Measurements from ENCODE around the gene NUBPL. TPM values are rescaled to one million over a fixed set of nuclear protein-coding genes. Genes with fewer than 3 reads are reported as not detected.
A peak's percentile ranks its signal among the peaks of the same experiment; 100 is the strongest.

NUBPL gene
- total RNA-seq, 4 donors from 2014 or later: 10.3 to 38.2 (median 13.4) TPM

DNA sequence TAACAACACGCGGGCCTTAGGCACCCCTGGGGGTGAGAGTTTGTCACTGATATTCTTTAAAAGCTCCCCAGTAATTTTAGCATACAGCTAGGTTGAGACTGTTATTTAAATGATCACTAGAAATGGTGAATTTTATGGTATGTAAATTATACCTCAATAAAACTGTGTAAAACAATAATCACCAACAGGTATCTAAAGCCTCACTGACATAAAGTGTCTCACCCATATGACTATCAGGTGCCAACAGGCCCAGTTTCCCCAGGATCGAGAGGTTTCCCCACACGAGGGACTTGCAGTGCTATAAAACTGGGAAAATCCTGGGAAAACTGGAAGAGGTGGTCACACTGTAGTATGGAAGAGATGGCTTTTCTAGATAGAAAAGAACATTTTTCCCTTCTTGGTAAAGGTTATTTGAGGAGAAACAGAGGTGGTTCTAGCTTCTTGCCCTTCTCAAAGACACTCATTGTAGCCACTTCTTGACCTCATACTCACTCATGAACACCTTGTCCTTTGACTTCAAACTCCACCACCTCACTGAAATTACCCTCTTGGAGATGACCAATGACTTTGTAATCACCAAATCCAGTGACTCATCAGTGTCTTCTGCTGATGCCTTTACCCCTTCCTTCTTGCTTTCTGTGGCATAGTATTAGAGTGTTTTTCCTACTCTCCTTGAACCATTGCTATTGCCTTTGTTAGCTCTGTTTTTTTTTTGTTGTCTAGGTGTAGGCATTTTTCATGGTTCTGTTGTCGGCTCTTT, 24.8 kb upstream of the NUBPL start:
- Histone ChIP-seq H3K27me3 (no peaks in the 10 kb centered on the region), H3K9me3 (no peaks in the 10 kb centered on the region), H3K4me3 (no peak overlapping the region), H3K27ac (no peak overlapping the region), H3K36me3 (no peaks in the 10 kb centered on the region), H3K4me1 (no peaks in the 10 kb centered on the region)
- WGBS, 2 donors: 76 to 84% methylated on average over 5 of the region's 5 CpGs
- DNase-seq (ENCODE audit: low spot score in 2 of 2): no peak
- TF ChIP-seq POLR2A (IDR thresholded peaks at IDR 0.05) (no peak), EP300 (IDR thresholded peaks at IDR 0.05) (no peak)
- TF ChIP-seq, protein P1, sequence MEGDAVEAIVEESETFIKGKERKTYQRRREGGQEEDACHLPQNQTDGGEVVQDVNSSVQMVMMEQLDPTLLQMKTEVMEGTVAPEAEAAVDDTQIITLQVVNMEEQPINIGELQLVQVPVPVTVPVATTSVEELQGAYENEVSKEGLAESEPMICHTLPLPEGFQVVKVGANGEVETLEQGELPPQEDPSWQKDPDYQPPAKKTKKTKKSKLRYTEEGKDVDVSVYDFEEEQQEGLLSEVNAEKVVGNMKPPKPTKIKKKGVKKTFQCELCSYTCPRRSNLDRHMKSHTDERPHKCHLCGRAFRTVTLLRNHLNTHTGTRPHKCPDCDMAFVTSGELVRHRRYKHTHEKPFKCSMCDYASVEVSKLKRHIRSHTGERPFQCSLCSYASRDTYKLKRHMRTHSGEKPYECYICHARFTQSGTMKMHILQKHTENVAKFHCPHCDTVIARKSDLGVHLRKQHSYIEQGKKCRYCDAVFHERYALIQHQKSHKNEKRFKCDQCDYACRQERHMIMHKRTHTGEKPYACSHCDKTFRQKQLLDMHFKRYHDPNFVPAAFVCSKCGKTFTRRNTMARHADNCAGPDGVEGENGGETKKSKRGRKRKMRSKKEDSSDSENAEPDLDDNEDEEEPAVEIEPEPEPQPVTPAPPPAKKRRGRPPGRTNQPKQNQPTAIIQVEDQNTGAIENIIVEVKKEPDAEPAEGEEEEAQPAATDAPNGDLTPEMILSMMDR (IDR thresholded peaks at IDR 0.05): no peak

DNA sequence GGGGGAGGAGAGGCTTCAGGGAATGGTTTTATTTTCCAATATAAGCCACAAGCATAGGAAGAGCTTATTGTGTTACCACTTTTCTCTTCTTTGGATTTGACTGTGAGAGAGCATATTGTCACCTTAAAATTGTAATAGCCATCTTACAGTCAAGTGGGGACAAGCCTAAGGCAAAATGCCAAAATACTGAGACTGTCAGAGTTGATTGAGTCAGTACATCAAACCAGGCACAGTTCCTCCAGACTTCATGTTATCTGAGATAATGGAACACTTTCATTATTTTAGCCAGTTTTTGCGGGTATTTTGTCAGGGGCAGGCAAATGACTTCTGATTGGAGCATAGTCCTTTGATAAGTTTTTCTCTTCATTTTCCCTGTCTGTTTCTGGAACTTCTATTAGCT, 19.5 kb upstream of the NUBPL start:
- Histone ChIP-seq H3K36me3 (no peaks in the 10 kb centered on the region), H3K27ac (no peak overlapping the region), H3K4me1 (no peaks in the 10 kb centered on the region), H3K27me3 (no peaks in the 10 kb centered on the region), H3K9me3 (no peaks in the 10 kb centered on the region), H3K4me3 (no peak overlapping the region)
- TF ChIP-seq EP300 (IDR thresholded peaks at IDR 0.05): no peak
- TF ChIP-seq, protein P1 (IDR thresholded peaks at IDR 0.05): no peak
- no peak for TF ChIP-seq POLR2A (IDR thresholded peaks at IDR 0.05)
- DNase-seq (ENCODE audit: low spot score in 2 of 2): no peak
- WGBS, 2 donors: 76 to 79% methylated on average over 1 of the region's 1 CpG

DNA sequence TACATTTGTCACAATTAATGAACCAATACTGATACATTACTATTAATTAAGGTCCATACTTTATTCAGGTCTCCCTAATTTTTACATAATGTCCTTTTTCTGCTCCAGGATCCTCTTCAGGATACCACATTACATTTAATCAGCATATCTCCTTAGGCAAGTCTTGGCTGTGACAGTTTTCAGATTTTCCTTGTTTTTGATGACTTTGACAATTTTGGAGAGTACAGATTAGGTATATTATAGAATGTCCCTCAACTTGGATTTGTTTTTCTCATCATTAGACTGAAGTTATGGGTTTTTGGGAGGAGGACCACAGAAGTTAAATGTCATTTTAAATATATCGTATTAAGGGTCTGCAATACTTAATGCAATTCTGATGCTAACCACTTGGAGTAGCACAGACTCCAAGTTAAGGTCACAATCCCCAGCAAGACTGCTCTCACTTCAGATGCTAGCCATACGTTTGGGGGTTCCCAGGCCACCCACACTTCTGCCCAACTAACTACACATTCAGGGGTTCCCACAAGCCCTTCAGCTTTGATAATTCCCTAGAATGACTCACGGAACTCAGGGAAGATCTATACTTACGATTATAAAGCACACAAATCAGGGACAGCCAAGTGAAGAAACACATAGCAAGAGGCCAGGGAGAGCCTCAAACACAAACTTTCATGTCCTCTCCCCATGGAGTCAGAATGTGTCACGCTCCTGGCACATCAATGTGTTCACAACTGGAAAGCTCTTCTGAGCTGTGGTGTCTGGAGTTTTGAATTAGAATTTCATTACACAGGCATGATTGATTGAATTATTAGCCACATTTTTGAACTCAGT, 17.0 kb upstream of the NUBPL start:
- TF ChIP-seq, protein P1 (IDR thresholded peaks at IDR 0.05): peak in 2 of 5 experiments; percentile 7 to 21
- no peak for TF ChIP-seq EP300 (IDR thresholded peaks at IDR 0.05)
- WGBS, 2 donors: 67 to 70% methylated on average over 5 of the region's 5 CpGs
- no peaks in the 10 kb centered on the region for H3K27me3 ChIP-seq
- no peaks in the 10 kb centered on the region for H3K36me3 ChIP-seq
- no peak overlapping the region for H3K27ac ChIP-seq
- no peak for DNase-seq (ENCODE audit: low spot score in 2 of 2)
- no peaks in the 10 kb centered on the region for H3K9me3 ChIP-seq
- H3K4me3 ChIP-seq: no peak overlapping the region
- H3K4me1 ChIP-seq: no peaks in the 10 kb centered on the region

DNA sequence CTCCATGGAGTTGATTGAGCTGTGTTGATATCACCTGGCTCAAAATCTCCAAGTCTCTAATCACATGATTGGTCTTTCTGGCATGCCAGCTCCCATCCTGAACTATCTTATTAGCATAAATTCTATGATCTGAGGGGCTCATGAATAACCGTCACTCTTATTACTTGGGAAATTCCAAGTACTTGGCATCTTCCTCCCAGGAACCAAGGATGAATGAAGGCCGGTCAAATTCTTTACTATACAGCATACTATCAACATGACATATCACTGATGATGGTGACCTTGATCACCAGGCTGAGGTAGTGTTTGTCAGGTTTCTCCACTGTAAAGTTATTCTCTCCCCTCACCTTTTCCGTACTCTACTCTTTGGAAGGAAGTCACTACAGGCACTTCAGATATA, 16.4 kb upstream of the NUBPL start:
- no peak overlapping the region for H3K4me3 ChIP-seq
- H3K9me3 ChIP-seq: no peaks in the 10 kb centered on the region
- H3K36me3 ChIP-seq: no peaks in the 10 kb centered on the region
- 81 to 87% methylated on average over 3 of the region's 3 CpGs for WGBS, 2 donors
- no peaks in the 10 kb centered on the region for H3K4me1 ChIP-seq
- TF ChIP-seq, protein P1 (IDR thresholded peaks at IDR 0.05): no peak
- TF ChIP-seq POLR2A (IDR thresholded peaks at IDR 0.05) (no peak), EP300 (IDR thresholded peaks at IDR 0.05) (no peak)
- H3K27ac ChIP-seq: no peak overlapping the region
- no peaks in the 10 kb centered on the region for H3K27me3 ChIP-seq
- DNase-seq (ENCODE audit: low spot score in 2 of 2): no peak

DNA sequence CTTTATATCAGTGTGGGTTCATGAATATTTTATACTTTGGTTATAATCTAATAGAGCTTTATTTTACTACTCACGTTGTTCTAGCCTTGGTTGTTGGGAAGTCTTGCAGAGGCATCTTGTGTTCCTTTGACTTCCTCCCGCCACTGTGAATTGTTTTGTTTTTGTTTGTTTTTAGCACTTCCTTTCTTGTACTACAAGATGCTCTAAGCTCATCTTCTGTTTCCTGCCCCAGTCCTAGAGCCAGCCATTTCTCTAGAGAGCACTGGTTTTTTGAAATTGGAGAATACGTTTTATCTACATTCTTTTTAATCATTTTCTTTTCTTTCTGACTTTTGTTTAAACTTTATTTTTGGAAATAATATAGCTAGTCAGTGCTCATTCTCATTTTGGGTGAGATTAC, 15.9 kb upstream of the NUBPL start:
- H3K27me3 ChIP-seq: no peaks in the 10 kb centered on the region
- no peak for DNase-seq (ENCODE audit: low spot score in 2 of 2)

More for the DNA sequence above, 15.9 kb upstream of the NUBPL start:
- Histone ChIP-seq H3K4me1 (no peaks in the 10 kb centered on the region), H3K9me3 (no peaks in the 10 kb centered on the region), H3K4me3 (no peak overlapping the region), H3K27ac (no peak overlapping the region), H3K36me3 (no peaks in the 10 kb centered on the region)
- TF ChIP-seq, protein P1 (IDR thresholded peaks at IDR 0.05): no peak
- TF ChIP-seq POLR2A (IDR thresholded peaks at IDR 0.05) (no peak), EP300 (IDR thresholded peaks at IDR 0.05) (no peak)
- 17 to 22% methylated on average over 3 of the region's 3 CpGs for WGBS, 2 donors
